ENCODE results near the gene SLCO4A1. TPM values are rescaled to one million over a fixed set of nuclear protein-coding genes. Genes with fewer than 3 reads are reported as not detected.

The SLCO4A1 gene
- total and polyA plus RNA-seq, 9 of the 15 experiments (the other 6 are each of a cell fraction or from before 2014, with no cell fraction given): 1.6 to 21.9 (median 12.8) TPM

DNA sequence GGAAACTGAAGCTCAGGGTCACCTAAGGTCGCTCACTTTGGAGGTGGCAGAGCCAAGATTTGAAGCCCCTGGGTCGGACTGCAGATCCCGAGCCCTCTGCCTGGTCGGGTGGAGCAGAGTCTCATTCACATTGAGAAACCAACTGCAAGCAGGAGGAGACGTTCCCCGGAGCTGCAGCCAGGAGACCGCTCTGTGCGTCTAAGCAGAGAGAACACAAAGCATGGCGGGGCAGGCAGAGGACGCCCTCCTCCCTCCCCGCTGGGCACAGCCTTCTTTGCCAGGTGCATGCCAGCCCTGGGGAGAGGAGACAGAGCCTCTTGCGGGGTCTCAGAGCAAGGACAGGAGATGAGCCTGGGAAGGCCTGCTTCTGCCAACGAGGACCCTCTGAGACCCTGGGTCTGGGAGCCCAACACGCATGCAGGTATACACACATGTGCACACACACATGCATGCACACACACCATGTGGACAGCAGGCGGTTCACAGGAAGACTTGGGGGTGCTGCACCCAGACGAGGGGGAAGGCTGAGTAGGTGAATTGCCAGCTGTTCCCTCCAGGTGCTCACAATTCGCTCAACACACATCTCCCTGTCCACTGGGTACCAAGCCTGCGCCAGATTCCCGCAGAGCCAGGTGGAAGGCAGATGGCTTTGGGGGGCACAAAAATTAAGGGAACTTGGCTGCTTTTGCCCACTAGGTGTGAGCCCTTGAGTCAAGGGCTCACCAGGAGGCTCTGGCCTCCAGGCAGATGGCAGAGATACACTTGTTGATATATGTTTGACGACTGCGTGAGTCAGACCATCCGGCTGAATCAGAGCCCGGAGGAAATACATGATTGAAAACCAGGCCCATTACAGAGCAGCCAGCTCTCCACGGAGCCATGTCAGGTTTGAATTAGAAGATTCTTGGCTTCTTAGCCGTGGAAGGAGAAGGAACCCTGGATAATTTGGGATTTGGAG, 60.9 kb downstream of the SLCO4A1 start (continued):
- TF ChIP-seq, protein P1, sequence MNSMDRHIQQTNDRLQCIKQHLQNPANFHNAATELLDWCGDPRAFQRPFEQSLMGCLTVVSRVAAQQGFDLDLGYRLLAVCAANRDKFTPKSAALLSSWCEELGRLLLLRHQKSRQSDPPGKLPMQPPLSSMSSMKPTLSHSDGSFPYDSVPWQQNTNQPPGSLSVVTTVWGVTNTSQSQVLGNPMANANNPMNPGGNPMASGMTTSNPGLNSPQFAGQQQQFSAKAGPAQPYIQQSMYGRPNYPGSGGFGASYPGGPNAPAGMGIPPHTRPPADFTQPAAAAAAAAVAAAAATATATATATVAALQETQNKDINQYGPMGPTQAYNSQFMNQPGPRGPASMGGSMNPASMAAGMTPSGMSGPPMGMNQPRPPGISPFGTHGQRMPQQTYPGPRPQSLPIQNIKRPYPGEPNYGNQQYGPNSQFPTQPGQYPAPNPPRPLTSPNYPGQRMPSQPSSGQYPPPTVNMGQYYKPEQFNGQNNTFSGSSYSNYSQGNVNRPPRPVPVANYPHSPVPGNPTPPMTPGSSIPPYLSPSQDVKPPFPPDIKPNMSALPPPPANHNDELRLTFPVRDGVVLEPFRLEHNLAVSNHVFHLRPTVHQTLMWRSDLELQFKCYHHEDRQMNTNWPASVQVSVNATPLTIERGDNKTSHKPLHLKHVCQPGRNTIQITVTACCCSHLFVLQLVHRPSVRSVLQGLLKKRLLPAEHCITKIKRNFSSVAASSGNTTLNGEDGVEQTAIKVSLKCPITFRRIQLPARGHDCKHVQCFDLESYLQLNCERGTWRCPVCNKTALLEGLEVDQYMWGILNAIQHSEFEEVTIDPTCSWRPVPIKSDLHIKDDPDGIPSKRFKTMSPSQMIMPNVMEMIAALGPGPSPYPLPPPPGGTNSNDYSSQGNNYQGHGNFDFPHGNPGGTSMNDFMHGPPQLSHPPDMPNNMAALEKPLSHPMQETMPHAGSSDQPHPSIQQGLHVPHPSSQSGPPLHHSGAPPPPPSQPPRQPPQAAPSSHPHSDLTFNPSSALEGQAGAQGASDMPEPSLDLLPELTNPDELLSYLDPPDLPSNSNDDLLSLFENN (IDR thresholded peaks at IDR 0.05; ENCODE audit: low read depth in 2 of 2, low read length in 2 of 2): no peak
- TF ChIP-seq, protein P2, sequence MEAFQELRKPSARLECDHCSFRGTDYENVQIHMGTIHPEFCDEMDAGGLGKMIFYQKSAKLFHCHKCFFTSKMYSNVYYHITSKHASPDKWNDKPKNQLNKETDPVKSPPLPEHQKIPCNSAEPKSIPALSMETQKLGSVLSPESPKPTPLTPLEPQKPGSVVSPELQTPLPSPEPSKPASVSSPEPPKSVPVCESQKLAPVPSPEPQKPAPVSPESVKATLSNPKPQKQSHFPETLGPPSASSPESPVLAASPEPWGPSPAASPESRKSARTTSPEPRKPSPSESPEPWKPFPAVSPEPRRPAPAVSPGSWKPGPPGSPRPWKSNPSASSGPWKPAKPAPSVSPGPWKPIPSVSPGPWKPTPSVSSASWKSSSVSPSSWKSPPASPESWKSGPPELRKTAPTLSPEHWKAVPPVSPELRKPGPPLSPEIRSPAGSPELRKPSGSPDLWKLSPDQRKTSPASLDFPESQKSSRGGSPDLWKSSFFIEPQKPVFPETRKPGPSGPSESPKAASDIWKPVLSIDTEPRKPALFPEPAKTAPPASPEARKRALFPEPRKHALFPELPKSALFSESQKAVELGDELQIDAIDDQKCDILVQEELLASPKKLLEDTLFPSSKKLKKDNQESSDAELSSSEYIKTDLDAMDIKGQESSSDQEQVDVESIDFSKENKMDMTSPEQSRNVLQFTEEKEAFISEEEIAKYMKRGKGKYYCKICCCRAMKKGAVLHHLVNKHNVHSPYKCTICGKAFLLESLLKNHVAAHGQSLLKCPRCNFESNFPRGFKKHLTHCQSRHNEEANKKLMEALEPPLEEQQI (IDR thresholded peaks at IDR 0.05): no peak
- TF ChIP-seq PTBP1 (IDR thresholded peaks at IDR 0.05; ENCODE audit: low read depth, low read length) (no peak), MIER1 (IDR thresholded peaks at IDR 0.05; ENCODE audit: low read depth) (no peak), MEF2D (tag; conservative IDR thresholded peaks at IDR 0.05; ENCODE audit: low read depth) (no peak), MTA2 (IDR thresholded peaks at IDR 0.05; ENCODE audit: low read depth) (no peak), REST (IDR thresholded peaks at IDR 0.05; ENCODE audit: borderline replicate concordance) (peak; percentile 28; the same call in 1 of the 2 replicates), REST (CRISPR knock-in tag; IDR thresholded peaks at IDR 0.05; ENCODE audit: low read depth) (no peak), RFX1 (IDR thresholded peaks at IDR 0.05) (no peak), HIVEP1 (CRISPR knock-in tag; IDR thresholded peaks at IDR 0.05) (no peak)
- TF ChIP-seq, protein P3, sequence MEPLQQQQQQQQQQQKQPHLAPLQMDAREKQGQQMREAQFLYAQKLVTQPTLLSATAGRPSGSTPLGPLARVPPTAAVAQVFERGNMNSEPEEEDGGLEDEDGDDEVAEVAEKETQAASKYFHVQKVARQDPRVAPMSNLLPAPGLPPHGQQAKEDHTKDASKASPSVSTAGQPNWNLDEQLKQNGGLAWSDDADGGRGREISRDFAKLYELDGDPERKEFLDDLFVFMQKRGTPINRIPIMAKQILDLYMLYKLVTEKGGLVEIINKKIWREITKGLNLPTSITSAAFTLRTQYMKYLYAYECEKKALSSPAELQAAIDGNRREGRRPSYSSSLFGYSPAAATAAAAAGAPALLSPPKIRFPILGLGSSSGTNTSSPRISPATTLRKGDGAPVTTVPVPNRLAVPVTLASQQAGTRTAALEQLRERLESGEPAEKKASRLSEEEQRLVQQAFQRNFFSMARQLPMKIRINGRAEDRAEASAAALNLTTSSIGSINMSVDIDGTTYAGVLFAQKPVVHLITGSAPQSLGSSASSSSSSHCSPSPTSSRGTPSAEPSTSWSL (CRISPR knock-in tag; IDR thresholded peaks at IDR 0.05; ENCODE audit: borderline replicate concordance): no peak

All from K562 (cell line).